GM12873 (cell line): Measurements from ENCODE around the gene TFEB.

Experiments used
- CTCF ChIP-seq: IDR thresholded peaks from 2 replicates; pipeline ENCODE4 v1.5.1; 2012; ENCODE audit warnings: low read depth, mild to moderate bottlenecking, moderate library complexity, low read length, control low read depth; ENCODE audit not compliant: insufficient read depth; ENCODE audit errors: missing control alignments

Gene TFEB

GRCh38 chr6:41770381-41771057 is 35.1 kb upstream of the TFEB start:
- no peak for TF ChIP-seq CTCF

DNA sequence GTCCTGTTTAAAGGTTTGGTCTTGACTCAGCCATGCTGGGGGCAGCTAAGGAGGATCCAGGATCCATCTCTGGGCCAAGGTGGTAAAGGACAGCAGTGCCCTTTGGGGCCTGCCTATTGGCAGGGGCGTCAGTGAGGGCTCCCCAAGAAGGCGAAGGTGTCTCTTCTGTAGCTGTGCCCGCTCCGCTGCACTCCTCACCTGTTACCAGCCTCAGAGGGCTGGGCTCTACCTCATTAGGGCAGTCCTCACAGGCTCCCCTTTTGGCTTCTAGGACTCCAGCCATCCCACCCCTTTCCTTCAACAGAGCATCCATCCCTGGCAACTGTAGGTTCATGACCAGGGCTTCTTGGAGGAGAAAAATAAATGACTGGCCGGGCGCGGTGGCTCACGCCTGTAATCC is 34.0 kb upstream of the TFEB start:
- no peak for TF ChIP-seq CTCF

DNA sequence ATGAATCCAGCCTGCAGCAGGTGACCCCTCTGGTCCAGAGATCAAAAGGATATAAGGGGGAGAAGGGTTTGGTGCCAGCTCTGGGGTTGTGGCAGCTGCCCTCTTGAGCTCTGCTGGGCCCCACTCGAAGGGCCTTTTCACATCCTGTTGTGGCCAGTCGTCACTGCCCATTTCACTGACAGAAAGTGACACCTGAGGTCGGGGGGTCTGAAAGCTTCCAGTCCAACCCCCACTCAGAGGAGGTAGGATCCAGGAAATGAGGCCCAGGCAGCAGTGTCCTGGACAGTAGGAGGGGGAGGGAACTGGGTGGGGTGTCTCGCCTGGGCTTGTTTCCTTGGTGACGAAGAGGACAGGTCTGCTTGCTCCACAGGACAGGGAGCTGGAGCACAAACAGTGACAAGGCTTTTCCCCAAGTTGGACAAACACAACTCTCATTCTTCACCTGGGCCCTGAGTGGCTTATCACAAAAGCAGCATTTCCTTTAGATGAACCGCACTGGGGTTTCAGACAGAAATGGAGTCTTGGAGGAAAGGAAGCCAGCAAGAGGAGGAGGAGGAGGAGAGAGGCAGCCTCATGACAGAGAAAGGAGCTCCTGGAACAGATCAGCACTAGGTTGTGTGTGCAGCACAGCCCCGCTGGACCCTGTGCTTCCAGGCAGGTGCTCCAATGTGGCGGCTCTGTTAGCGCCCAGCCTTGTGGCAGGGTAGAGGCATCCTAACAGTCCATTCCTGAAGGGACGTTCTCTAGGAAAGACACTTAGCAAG is 33.3 kb upstream of the TFEB start:
- no peak for TF ChIP-seq CTCF

GRCh38 chr6:41767112-41767833 is 31.9 kb upstream of the TFEB start:
- no peak for TF ChIP-seq CTCF

DNA sequence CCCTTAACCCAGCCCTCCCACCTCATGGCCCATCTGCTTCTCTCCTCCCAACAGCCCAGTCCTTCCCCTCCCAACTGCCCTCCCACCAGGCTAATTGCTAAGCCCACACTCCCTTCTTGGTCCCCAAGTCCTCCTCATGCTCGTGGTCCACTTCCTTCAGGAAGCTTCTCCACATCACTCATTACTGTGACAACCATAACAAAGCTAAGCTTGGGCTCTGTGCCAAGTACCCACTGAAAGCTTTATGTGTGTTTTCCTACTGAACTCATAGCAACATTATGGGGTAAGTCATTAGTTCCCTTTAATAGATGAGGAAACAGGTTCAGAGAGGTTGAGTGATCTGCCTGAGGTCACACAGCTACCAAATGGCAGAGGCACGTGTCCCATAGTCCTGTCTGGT is 28.1 kb upstream of the TFEB start:
- no peak for TF ChIP-seq CTCF

DNA sequence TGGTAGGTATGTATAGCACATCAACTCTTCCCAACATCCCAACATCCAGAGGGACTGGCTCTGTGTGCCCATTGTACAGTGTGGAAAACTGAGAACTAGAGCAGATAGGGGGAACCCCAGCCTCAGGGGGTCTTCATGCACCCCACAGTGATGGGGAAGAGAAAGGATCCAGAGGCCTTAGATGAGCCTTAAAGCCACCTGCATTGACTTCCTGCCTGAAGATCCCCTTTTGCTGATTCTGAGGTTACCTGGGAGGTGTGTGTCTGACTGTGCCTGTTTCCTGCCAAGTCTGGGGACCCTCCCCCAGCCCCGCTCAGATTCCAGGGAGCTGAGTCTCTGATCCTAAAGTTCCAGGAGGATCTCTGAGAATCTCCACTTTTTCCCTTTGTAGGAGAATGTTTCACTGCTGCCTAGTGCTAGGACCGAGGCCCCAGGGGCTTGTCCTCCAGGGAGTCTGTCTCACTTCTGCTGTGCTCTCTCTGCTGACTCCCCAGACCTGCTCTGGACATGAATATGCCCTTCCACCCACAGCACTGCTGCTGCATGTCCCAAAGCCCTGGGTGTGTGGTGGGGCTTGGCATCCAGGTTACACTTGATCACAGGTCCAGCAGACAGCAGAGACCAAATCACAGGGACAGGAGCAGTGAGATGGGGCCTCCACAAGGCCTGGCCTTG is 24.6 kb upstream of the TFEB start:
- TF ChIP-seq CTCF, result no peak
